Type B pancreatic cell (in vitro differentiated cells): ENCODE results near the gene ST6GAL2. TPM values are rescaled to one million over a fixed set of nuclear protein-coding genes. Genes with fewer than 3 reads are reported as not detected.

ENCODE experiments used
- DNase-seq: peaks from one replicate; pipeline ENCODE4 v3.0.0; 2021; ENCODE audit warnings: mixed read lengths; ENCODE audit not compliant: unreplicated experiment; ENCODE audit errors: extremely low spot score
- H3K27ac Mint-ChIP-seq: 2 replicates; pipeline ENCODE4 v1.8.0; 2021; ENCODE audit warnings: mild to moderate bottlenecking, mixed read lengths
- H3K27me3 Mint-ChIP-seq: 2 replicates; pipeline ENCODE4 v1.8.0; 2021; ENCODE audit warnings: mixed read lengths
- H3K36me3 Mint-ChIP-seq: 2 replicates; pipeline ENCODE4 v1.8.0; 2021; ENCODE audit warnings: mixed read lengths
- H3K4me1 Mint-ChIP-seq: one replicate; pipeline ENCODE4 v1.8.0; 2021; ENCODE audit warnings: mixed read lengths; ENCODE audit not compliant: unreplicated experiment
- H3K4me3 Mint-ChIP-seq: 2 replicates; pipeline ENCODE4 v1.8.0; 2021; ENCODE audit warnings: mild to moderate bottlenecking, mixed read lengths
- H3K9me3 Mint-ChIP-seq: 2 replicates; pipeline ENCODE4 v1.8.0; 2021; ENCODE audit warnings: mixed read lengths
- total RNA-seq: library from RNA; stranded (reverse); gene quantifications from 2 replicates; pipeline ENCODE4 v1.2.1, GENCODE V29; 2021; ENCODE audit warnings: low replicate concordance
- TF ChIP-seq, protein P1 (sequence below): fragments of 200-600 bp; sonication (generic); conservative IDR thresholded peaks from 2 replicates; pipeline ENCODE4 v1.5.0; 2021; ENCODE audit warnings: antibody characterized with exemption, mild to moderate bottlenecking

Gene ST6GAL2
- total RNA-seq, 1 donor from 2014 or later = 18.7 TPM

GRCh38 chr2:106904242-106904641, 18.3 kb upstream of the ST6GAL2 start:
- Mint-ChIP-seq H3K4me1 (no peaks in the 10 kb centered on the region), H3K9me3 (no peaks in the 10 kb centered on the region), H3K4me3 (no peak overlapping the region), H3K27me3 (peaks cover 12% of the 10 kb centered on the region), H3K36me3 (no peaks in the 10 kb centered on the region), H3K27ac (no peak overlapping the region)
- no peak for DNase-seq
- TF ChIP-seq, protein P1, sequence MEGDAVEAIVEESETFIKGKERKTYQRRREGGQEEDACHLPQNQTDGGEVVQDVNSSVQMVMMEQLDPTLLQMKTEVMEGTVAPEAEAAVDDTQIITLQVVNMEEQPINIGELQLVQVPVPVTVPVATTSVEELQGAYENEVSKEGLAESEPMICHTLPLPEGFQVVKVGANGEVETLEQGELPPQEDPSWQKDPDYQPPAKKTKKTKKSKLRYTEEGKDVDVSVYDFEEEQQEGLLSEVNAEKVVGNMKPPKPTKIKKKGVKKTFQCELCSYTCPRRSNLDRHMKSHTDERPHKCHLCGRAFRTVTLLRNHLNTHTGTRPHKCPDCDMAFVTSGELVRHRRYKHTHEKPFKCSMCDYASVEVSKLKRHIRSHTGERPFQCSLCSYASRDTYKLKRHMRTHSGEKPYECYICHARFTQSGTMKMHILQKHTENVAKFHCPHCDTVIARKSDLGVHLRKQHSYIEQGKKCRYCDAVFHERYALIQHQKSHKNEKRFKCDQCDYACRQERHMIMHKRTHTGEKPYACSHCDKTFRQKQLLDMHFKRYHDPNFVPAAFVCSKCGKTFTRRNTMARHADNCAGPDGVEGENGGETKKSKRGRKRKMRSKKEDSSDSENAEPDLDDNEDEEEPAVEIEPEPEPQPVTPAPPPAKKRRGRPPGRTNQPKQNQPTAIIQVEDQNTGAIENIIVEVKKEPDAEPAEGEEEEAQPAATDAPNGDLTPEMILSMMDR = no peak

DNA sequence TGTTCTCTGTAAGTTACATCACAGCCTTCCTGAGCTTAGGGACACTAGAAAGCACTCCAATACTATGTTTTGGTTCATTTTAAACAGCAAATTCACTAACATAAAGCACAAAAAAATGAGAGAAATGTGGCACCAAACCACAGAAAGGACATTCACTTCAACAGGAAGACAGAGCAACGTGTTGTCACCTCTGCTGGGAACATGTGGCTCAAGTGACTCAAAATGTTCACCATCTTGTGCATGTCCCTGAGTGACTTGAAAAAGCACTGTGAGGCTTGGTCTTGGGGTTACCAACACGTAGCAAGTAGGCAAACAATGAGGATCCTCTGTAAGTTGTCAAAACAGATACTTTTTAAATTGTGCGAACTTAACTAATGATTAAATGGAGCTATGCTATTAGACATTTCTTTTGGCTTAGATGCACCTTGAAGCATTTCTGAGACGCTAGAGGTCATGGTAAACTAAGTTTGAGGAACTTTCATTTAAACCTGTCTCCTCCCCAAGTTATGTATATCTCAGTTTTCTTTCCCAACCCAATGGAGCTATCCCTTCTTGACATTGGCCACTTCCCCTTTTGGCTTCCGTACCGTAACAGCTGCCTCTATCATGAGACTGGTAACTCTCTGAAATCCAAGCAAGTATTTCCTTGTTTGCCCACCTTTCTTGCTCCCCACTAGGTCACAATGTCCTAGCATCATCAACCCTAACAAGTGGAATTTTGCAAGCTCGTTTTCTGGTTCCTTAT, 14.0 kb upstream of the ST6GAL2 start:
- TF ChIP-seq, protein P1 = no peak
- peaks cover 5% of the 10 kb centered on the region for H3K27me3 Mint-ChIP-seq
- no peak overlapping the region for H3K27ac Mint-ChIP-seq
- H3K9me3 Mint-ChIP-seq = no peaks in the 10 kb centered on the region
- H3K4me1 Mint-ChIP-seq = no peaks in the 10 kb centered on the region
- no peak overlapping the region for H3K4me3 Mint-ChIP-seq
- DNase-seq = no peak
- H3K36me3 Mint-ChIP-seq = no peaks in the 10 kb centered on the region

DNA sequence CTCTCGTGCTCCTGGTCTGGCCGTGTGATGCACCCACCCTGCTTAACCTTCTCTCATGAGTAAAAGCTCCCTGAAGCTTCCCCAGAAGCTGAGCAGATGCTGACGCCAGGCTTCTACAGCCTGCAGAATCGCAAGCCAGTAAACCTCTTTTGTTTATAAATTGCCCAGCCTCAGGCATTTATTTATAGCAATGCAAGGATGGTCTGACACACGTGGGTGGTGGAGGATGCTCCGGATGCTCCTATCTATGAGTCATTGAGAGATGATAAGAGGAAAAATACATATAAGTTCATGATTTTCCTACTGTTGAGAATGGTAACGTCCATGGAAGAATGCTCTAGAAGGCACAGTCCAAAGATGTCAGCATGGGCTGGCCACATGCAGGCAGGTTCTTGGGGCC, 8.6 kb upstream of the ST6GAL2 start:
- peaks cover 24% of the 10 kb centered on the region for H3K27me3 Mint-ChIP-seq
- TF ChIP-seq, protein P1 = no peak
- H3K4me3 Mint-ChIP-seq = no peak overlapping the region
- peaks cover 5% of the 10 kb centered on the region for H3K9me3 Mint-ChIP-seq
- no peak overlapping the region for H3K27ac Mint-ChIP-seq
- H3K36me3 Mint-ChIP-seq = no peaks in the 10 kb centered on the region
- DNase-seq = no peak
- no peaks in the 10 kb centered on the region for H3K4me1 Mint-ChIP-seq

GRCh38 chr2:106892048-106892447, 6.1 kb upstream of the ST6GAL2 start:
- peaks cover 29% of the 10 kb centered on the region for H3K27me3 Mint-ChIP-seq
- peaks cover 5% of the 10 kb centered on the region for H3K9me3 Mint-ChIP-seq
- DNase-seq = no peak
- H3K4me3 Mint-ChIP-seq = no peak overlapping the region
- H3K36me3 Mint-ChIP-seq = no peaks in the 10 kb centered on the region
- H3K27ac Mint-ChIP-seq = no peak overlapping the region
- TF ChIP-seq, protein P1 = no peak
- H3K4me1 Mint-ChIP-seq = no peaks in the 10 kb centered on the region

DNA sequence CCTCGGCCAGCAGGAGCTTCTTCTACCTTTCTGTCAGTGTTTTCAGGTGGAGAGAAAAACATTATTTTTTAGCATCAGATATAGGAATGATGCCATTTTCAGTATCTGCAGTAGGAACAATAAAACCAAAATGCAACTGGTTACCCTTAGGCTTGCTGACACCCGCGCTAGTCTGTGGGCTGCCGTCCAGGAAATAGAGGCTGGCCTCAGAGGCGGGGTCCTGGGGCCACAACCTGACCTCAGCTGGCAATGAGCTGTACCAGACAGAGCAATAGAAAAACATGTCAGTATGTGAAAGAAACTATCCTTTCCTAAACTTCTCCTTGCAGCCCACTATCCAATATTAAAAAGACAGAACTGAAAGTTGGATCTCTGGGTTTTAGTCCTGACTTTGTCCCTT, 4.6 kb upstream of the ST6GAL2 start:
- Mint-ChIP-seq H3K4me3 (no peak overlapping the region), H3K27ac (no peak overlapping the region), H3K4me1 (no peaks in the 10 kb centered on the region), H3K36me3 (no peaks in the 10 kb centered on the region), H3K9me3 (peaks cover 5% of the 10 kb centered on the region), H3K27me3 (peaks cover 33% of the 10 kb centered on the region)
- DNase-seq = no peak
- TF ChIP-seq, protein P1 = no peak
